HepG2 (cell line): ENCODE measurements around the gene ADI1. TPM values are rescaled to one million over a fixed set of nuclear protein-coding genes. Genes with fewer than 3 reads are reported as not detected.

ENCODE experiments used
- ATF1 ChIP-seq: IDR thresholded peaks from 2 replicates; pipeline ENCODE4 v1.6.1; 2016; ENCODE audit warnings: mild to moderate bottlenecking, control low read depth
- BCL6 ChIP-seq: IDR thresholded peaks from 2 replicates; pipeline ENCODE4 v1.6.1; 2016; ENCODE audit warnings: missing genetic modification reagents, missing compliant biosample characterization
- BRD4 ChIP-seq: sonication (generic); formaldehyde crosslinking; IDR thresholded peaks from 2 replicates; pipeline ENCODE4 v1.4.0; 2020; ENCODE audit warnings: missing genetic modification reagents
- CENPBD1 ChIP-seq: sonication (generic); formaldehyde crosslinking; IDR thresholded peaks from 2 replicates; pipeline ENCODE4 v1.8.0; 2022; ENCODE audit warnings: missing genetic modification reagents, low read depth, mild to moderate bottlenecking, borderline replicate concordance
- FOSL2 ChIP-seq: sonication (generic); formaldehyde crosslinking; IDR thresholded peaks from 2 replicates; pipeline ENCODE4 v1.4.0; 2020; ENCODE audit warnings: missing genetic modification reagents
- HDAC2 ChIP-seq: sonication (generic); formaldehyde crosslinking; IDR thresholded peaks from 2 replicates; pipeline ENCODE4 v1.4.0; 2020; ENCODE audit warnings: missing genetic modification reagents
- HNF4A ChIP-seq: sonication (generic); formaldehyde crosslinking; IDR thresholded peaks from 2 replicates; pipeline ENCODE4 v1.4.0; 2020; ENCODE audit warnings: missing genetic modification reagents
- IRF2 ChIP-seq: IDR thresholded peaks from 2 replicates; pipeline ENCODE4 v1.6.1; 2018; ENCODE audit warnings: missing genetic modification reagents, missing compliant biosample characterization
- IRX3 ChIP-seq: sonication (generic); formaldehyde crosslinking; IDR thresholded peaks from 2 replicates; pipeline ENCODE4 v1.8.1; 2023; ENCODE audit warnings: mild to moderate bottlenecking, low read depth, missing genetic modification reagents, borderline replicate concordance
- MEIS2 ChIP-seq: sonication (generic); formaldehyde crosslinking; IDR thresholded peaks from 2 replicates; pipeline ENCODE4 v1.9.0; 2021; ENCODE audit warnings: mild to moderate bottlenecking, missing genetic modification reagents
- RXRB ChIP-seq: IDR thresholded peaks from 2 replicates; pipeline ENCODE4 v1.6.1; 2016; ENCODE audit warnings: borderline replicate concordance, missing genetic modification reagents, missing compliant biosample characterization
- SIX4 ChIP-seq: sonication (generic); formaldehyde crosslinking; IDR thresholded peaks from 2 replicates; pipeline ENCODE4 v1.4.0; 2020; ENCODE audit warnings: missing genetic modification reagents
- SSRP1 ChIP-seq: IDR thresholded peaks from 2 replicates; pipeline ENCODE4 v1.6.1; 2016; ENCODE audit warnings: control low read depth
- TCF7 ChIP-seq: sonication (generic); IDR thresholded peaks from 2 replicates; pipeline ENCODE4 v1.6.1; 2016; ENCODE audit warnings: antibody characterized with exemption, low read depth
- TGIF2 ChIP-seq: IDR thresholded peaks from 2 replicates; pipeline ENCODE4 v1.6.1; 2016; ENCODE audit warnings: control low read depth, missing compliant biosample characterization
- THRA ChIP-seq: sonication (generic); formaldehyde crosslinking; IDR thresholded peaks from 2 replicates; pipeline ENCODE4 v1.4.0; 2020; ENCODE audit warnings: missing genetic modification reagents, borderline replicate concordance
- ZBTB42 ChIP-seq: sonication (generic); formaldehyde crosslinking; IDR thresholded peaks from 2 replicates; pipeline ENCODE4 v1.5.0; 2020; ENCODE audit warnings: mild to moderate bottlenecking, missing genetic modification reagents
- ZBTB7A ChIP-seq: sonication (generic); formaldehyde crosslinking; IDR thresholded peaks from 2 replicates; pipeline ENCODE4 v1.8.0; 2022; ENCODE audit warnings: mild to moderate bottlenecking, missing genetic modification reagents
- ZMYM3 ChIP-seq: sonication (generic); formaldehyde crosslinking; IDR thresholded peaks from 2 replicates; pipeline ENCODE4 v1.5.1; 2020; ENCODE audit warnings: mild to moderate bottlenecking, missing genetic modification reagents
- ZNF251 ChIP-seq: sonication (generic); formaldehyde crosslinking; IDR thresholded peaks from 2 replicates; pipeline ENCODE4 v1.9.0; 2021; ENCODE audit warnings: mild to moderate bottlenecking, missing genetic modification reagents
- ZNF326 ChIP-seq: sonication (generic); formaldehyde crosslinking; IDR thresholded peaks from 2 replicates; pipeline ENCODE4 v1.4.0; 2020; ENCODE audit warnings: missing genetic modification reagents, borderline replicate concordance
- ZNF343 ChIP-seq: sonication (generic); formaldehyde crosslinking; IDR thresholded peaks from 2 replicates; pipeline ENCODE4 v1.4.0; 2020; ENCODE audit warnings: mild to moderate bottlenecking, missing genetic modification reagents
- ZNF605 ChIP-seq: sonication (generic); formaldehyde crosslinking; IDR thresholded peaks from 2 replicates; pipeline ENCODE4 v1.8.0; 2022; ENCODE audit warnings: mild to moderate bottlenecking, missing genetic modification reagents
- ZNF607 ChIP-seq: sonication (generic); formaldehyde crosslinking; IDR thresholded peaks from 2 replicates; pipeline ENCODE4 v1.5.1; 2020; ENCODE audit warnings: missing genetic modification reagents, mild to moderate bottlenecking, borderline replicate concordance
- ZNF615 ChIP-seq: sonication (generic); formaldehyde crosslinking; IDR thresholded peaks from 2 replicates; pipeline ENCODE4 v1.5.0; 2020; ENCODE audit warnings: mild to moderate bottlenecking, missing genetic modification reagents, borderline replicate concordance
- ZNF800 ChIP-seq: sonication (generic); formaldehyde crosslinking; IDR thresholded peaks from 2 replicates; pipeline ENCODE4 v1.4.0; 2020; ENCODE audit warnings: missing genetic modification reagents
- ZNF816 ChIP-seq: sonication (generic); formaldehyde crosslinking; IDR thresholded peaks from 2 replicates; pipeline ENCODE4 v1.8.0; 2022; ENCODE audit warnings: missing genetic modification reagents, mild to moderate bottlenecking, borderline replicate concordance
- ZSCAN22 ChIP-seq: sonication (generic); formaldehyde crosslinking; IDR thresholded peaks from 2 replicates; pipeline ENCODE4 v1.4.0; 2020; ENCODE audit warnings: mild to moderate bottlenecking, missing genetic modification reagents
- polyA plus RNA-seq, 8 experiments: library from polyadenylated mRNA; depleted of rRNA in 3 of 8; stranded (reverse) in 7 of 8; unstranded in 1 of 8; fragments of >200 nt; fragmentation: Illumina TruSeq in 4 of 8; extraction: Trizol in 4 of 8; gene quantifications; 2 replicates each; pipeline versions ENCODE4 v1.2.1 to v1.2.3, GENCODE V29; 2011 to 2016; ENCODE audit warnings: low read depth in 4 of 8, missing spikeins in 1 of 8, mixed read lengths in 1 of 8; ENCODE audit not compliant: insufficient read depth in 1 of 8
- total RNA-seq, 5 experiments: library from RNA; depleted of rRNA; stranded (reverse); fragments of >200 nt; fragmentation: Illumina TruSeq; extraction: Trizol; gene quantifications; 2 replicates each; pipeline ENCODE4 v1.2.3, GENCODE V29; 2016; ENCODE audit warnings: low read depth in 1 of 5

Gene ADI1
- total and polyA plus RNA-seq, 2 of the 13 experiments (the other 11 are each of a cell fraction or from before 2014, with no cell fraction given), result 28.7 to 123 TPM

GRCh38 chr2:3492951-3493614 is 26.2 kb downstream of the ADI1 start (continued):
- TF ChIP-seq ZNF800 (CRISPR knock-in tag) (0 out of 2 replicates have a peak, but pooled peaks have one; percentile 51), TCF7 (no peak), ZBTB42 (CRISPR knock-in tag) (no peak), SSRP1 (CRISPR knock-in tag) (peak; percentile 68; the same call in 1 of the 2 replicates), TGIF2 (CRISPR knock-in tag) (peak; percentile 14; the same call in 1 of the 2 replicates), MEIS2 (CRISPR knock-in tag) (peak; percentile 68; the same call in 1 of the 2 replicates), CENPBD1 (CRISPR knock-in tag) (no peak), BRD4 (CRISPR knock-in tag) (no peak), THRA (CRISPR knock-in tag) (peak; percentile 34; the same call in 1 of the 2 replicates), HDAC2 (CRISPR knock-in tag) (peak; percentile 79), BCL6 (CRISPR knock-in tag) (peak; percentile 62; the same call in 1 of the 2 replicates), ZNF326 (no peak), FOSL2 (CRISPR knock-in tag) (peak; percentile 77), ZNF343 (CRISPR knock-in tag) (peak; percentile 74; the same call in 1 of the 2 replicates), IRF2 (peak; percentile 26; the same call in 1 of the 2 replicates), RXRB (CRISPR knock-in tag) (peak; percentile 80), ZNF816 (CRISPR knock-in tag) (peak; percentile 60), IRX3 (CRISPR knock-in tag) (no peak), ZSCAN22 (no peak; the same call in 1 of the 2 replicates), ATF1 (CRISPR knock-in tag) (peak; percentile 71; the same call in 1 of the 2 replicates), ZNF251 (CRISPR knock-in tag) (no peak), ZBTB7A (peak; percentile 79; the same call in 1 of the 2 replicates), ZNF607 (CRISPR knock-in tag) (0 out of 2 replicates have a peak, but pooled peaks have one; percentile 63), ZNF605 (CRISPR knock-in tag) (peak; percentile 66; the same call in 1 of the 2 replicates), SIX4 (peak; percentile 45; the same call in 1 of the 2 replicates), ZNF615 (CRISPR knock-in tag) (no peak), HNF4A (0 out of 2 replicates have a peak, but pooled peaks have one; percentile 22), ZMYM3 (CRISPR knock-in tag) (peak; percentile 41; the same call in 1 of the 2 replicates)
